PC-3 (cell line): ENCODE results near the gene GAL3ST3. TPM values are rescaled to one million over a fixed set of nuclear protein-coding genes. Genes with fewer than 3 reads are reported as not detected.

Experiments
- ATAC-seq: fragments of 200-7000 bp; cut with Tn5 transposase; 2 replicates; pipeline ENCODE4 v1.9.1; 2020; ENCODE audit warnings: mild to moderate bottlenecking, moderate library complexity
- BruUV-seq: library from RNA; stranded (reverse); fragments of 400-500 nt; replicated peaks from 2 replicates; lab custom pipeline; 2021; lab: Mats Ljungman, UMichigan
- CTCF ChIA-PET: fragments of 300-600 bp; sonication (Branson Sonifier 250); formaldehyde crosslinking; loops from one replicate; lab custom pipeline; 2022; ENCODE audit warnings: antibody characterized with exemption; lab: Charles Lee
- POLR2A ChIA-PET: fragments of 300-600 bp; sonication (Branson Sonifier 250); formaldehyde crosslinking; loops from one replicate; lab custom pipeline; 2022; ENCODE audit warnings: antibody characterized with exemption; ENCODE audit not compliant: unreplicated experiment; lab: Charles Lee
- DNase-seq: peaks from one replicate; pipeline ENCODE4 v3.0.0-alpha.2; 2015
- H2AFZ ChIP-seq: fragments of 300-600 bp; sonication (generic); 2 replicates; pipeline ENCODE4 v1.6.0; 2016; ENCODE audit warnings: antibody characterized with exemption, low read length
- H3F3A ChIP-seq: fragments of 300-600 bp; sonication (generic); one replicate; pipeline ENCODE4 v1.6.0; 2017; ENCODE audit warnings: antibody characterized with exemption, low read length, control low read depth, mild to moderate bottlenecking; ENCODE audit not compliant: unreplicated experiment
- H3K27ac ChIP-seq: fragments of 300-600 bp; sonication (generic); 2 replicates; pipeline ENCODE4 v1.5.1; 2016; ENCODE audit warnings: mild to moderate bottlenecking, low read length
- H3K27me3 ChIP-seq: fragments of 300-600 bp; sonication (generic); 2 replicates; pipeline ENCODE4 v1.6.1; 2016; ENCODE audit warnings: low read length, mixed read lengths
- H3K36me3 ChIP-seq: fragments of 300-600 bp; sonication (generic); 2 replicates; pipeline ENCODE4 v1.6.1; 2016; ENCODE audit warnings: low read depth, mixed run types, low read length, mixed read lengths
- H3K4me1 ChIP-seq: fragments of 300-600 bp; sonication (generic); 2 replicates; pipeline ENCODE4 v1.5.1; 2016; ENCODE audit warnings: low read length; ENCODE audit not compliant: insufficient read depth
- H3K4me2 ChIP-seq: fragments of 300-600 bp; sonication (generic); 2 replicates; pipeline ENCODE4 v1.6.0; 2016; ENCODE audit warnings: low read length
- H3K4me3 ChIP-seq: fragments of 300-600 bp; sonication (generic); 2 replicates; pipeline ENCODE4 v1.5.1; 2016; ENCODE audit warnings: mild to moderate bottlenecking, low read length, mixed read lengths
- H3K79me2 ChIP-seq: fragments of 300-600 bp; sonication (generic); 2 replicates; pipeline ENCODE4 v1.6.1; 2017; ENCODE audit warnings: low read length, mixed read lengths
- H3K9ac ChIP-seq: fragments of 300-600 bp; sonication (generic); 2 replicates; pipeline ENCODE4 v1.6.0; 2016; ENCODE audit warnings: mild to moderate bottlenecking, low read length
- H3K9me2 ChIP-seq: fragments of 300-600 bp; sonication (generic); replicated peaks from 2 replicates; pipeline ENCODE4 v1.6.1; 2016; ENCODE audit warnings: mixed run types, low read length, mixed read lengths
- H3K9me3 ChIP-seq: fragments of 300-600 bp; sonication (generic); 2 replicates; pipeline ENCODE4 v1.6.1; 2016; ENCODE audit warnings: low read length, mixed read lengths
- H4K20me1 ChIP-seq: fragments of 300-600 bp; sonication (generic); 2 replicates; pipeline ENCODE4 v1.6.1; 2016; ENCODE audit warnings: low read length, mixed read lengths
- EZH2 ChIP-seq: fragments of 300-600 bp; sonication (generic); IDR thresholded peaks from one replicate; pipeline ENCODE4 v1.6.1; 2017; ENCODE audit warnings: antibody characterized with exemption, mild to moderate bottlenecking, low read length; ENCODE audit not compliant: unreplicated experiment
- EZH2phosphoT487 ChIP-seq: fragments of 300-600 bp; sonication (generic); IDR thresholded peaks from 2 replicates; pipeline ENCODE4 v1.6.1; 2018; ENCODE audit warnings: mild to moderate bottlenecking, antibody characterized with exemption, low read length, borderline replicate concordance
- intact Hi-C: fragments of 100-400 bp; cut with micrococcal nuclease; formaldehyde crosslinking; loops from 2 replicates; pipeline ENCODE4 v1.9.0; 2023
- total RNA-seq: library from RNA; depleted of rRNA; stranded (reverse); fragments of >200 nt; gene quantifications from 2 replicates; pipeline ENCODE4 v1.2.3, GENCODE V29; 2014
- TF ChIP-seq, protein P1 (sequence below): fragments of 300-600 bp; sonication (generic); conservative IDR thresholded peaks from 2 replicates; pipeline ENCODE4 v1.5.1; 2017; ENCODE audit warnings: antibody characterized with exemption, low read depth, mild to moderate bottlenecking, low read length

GAL3ST3 gene
- total RNA-seq, 1 experiment from 2014 or later, result not detected

DNA sequence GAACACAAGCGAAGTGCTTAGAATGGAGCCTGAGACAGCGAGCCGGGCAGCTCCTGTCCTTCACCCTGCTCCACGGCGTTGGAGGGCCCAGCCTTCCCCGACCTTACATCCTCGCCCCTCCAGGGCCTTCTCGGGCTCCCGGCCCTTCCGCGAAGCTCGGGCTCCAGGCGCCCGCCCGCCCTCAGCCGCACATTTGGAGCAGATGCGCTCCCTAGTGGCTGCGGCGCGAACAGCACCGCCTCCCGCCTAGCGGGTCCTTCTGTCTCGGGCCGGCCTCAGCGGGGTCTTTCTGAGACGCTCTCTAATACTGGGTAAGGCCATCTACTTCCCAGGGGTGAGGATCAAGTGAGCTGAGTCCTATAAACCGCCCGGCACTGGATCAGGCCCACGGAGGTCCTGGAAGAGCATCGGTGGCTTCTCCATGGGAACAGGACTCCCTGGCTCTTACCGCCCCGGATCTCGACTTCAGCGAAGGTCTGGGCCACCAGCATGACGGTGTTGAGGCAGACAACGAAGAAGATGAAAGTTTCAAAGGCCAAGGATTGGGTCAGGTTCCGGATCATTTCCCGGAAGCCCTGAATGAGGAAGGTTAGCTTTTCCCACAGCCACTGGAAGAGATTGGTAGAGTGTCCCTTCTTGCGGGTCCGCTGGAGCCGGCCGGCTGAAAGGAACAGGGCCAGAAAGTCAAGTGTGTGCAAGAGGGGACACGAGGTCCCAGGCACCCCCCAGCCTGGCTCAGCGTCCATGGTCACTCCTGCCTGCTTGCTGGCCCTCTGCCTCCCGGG, 26.4 kb downstream of the GAL3ST3 start:
- POLR2A ChIA-PET, result interaction anchor here (0.6 kb wide), 1 partner anchor 20 kb away, joined by 3 read pairs; no protein-coding TSS in a partner anchor
- Histone ChIP-seq H3K9me3 (no peaks in the 10 kb centered on the region), H3K36me3 (no peaks in the 10 kb centered on the region), H3K4me1 (peaks cover 24% of the 10 kb centered on the region), H3K4me2 (peak overlapping the region; percentile 82), H3K27me3 (no peaks in the 10 kb centered on the region), H4K20me1 (no peaks in the 10 kb centered on the region), H3K27ac (no peak overlapping the region), H3K9me2 (no peaks in the 10 kb centered on the region), H3K9ac (no peak overlapping the region; the same call in 1 of the 2 replicates), H2AFZ (peak overlapping the region; percentile 72), H3K4me3 (peak overlapping the region; percentile 51), H3K79me2 (no peaks in the 10 kb centered on the region), H3F3A (no peaks in the 10 kb centered on the region)
- intact Hi-C loops, result no loop called here
- TSS peak; percentile 30 for BruUV-seq
- DNase-seq (peak; percentile 84), ATAC-seq (peak; percentile 75)
- CTCF ChIA-PET, result interaction anchor here (0.5 to 0.7 kb wide), 4 partner anchors 23 to 747 kb away, joined by 3 to 16 read pairs (median 4); partner anchors contain the start of gene EHBP1L1
- TF ChIP-seq, protein P1, sequence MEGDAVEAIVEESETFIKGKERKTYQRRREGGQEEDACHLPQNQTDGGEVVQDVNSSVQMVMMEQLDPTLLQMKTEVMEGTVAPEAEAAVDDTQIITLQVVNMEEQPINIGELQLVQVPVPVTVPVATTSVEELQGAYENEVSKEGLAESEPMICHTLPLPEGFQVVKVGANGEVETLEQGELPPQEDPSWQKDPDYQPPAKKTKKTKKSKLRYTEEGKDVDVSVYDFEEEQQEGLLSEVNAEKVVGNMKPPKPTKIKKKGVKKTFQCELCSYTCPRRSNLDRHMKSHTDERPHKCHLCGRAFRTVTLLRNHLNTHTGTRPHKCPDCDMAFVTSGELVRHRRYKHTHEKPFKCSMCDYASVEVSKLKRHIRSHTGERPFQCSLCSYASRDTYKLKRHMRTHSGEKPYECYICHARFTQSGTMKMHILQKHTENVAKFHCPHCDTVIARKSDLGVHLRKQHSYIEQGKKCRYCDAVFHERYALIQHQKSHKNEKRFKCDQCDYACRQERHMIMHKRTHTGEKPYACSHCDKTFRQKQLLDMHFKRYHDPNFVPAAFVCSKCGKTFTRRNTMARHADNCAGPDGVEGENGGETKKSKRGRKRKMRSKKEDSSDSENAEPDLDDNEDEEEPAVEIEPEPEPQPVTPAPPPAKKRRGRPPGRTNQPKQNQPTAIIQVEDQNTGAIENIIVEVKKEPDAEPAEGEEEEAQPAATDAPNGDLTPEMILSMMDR, result peak; percentile 98
- no peak for TF ChIP-seq EZH2

DNA sequence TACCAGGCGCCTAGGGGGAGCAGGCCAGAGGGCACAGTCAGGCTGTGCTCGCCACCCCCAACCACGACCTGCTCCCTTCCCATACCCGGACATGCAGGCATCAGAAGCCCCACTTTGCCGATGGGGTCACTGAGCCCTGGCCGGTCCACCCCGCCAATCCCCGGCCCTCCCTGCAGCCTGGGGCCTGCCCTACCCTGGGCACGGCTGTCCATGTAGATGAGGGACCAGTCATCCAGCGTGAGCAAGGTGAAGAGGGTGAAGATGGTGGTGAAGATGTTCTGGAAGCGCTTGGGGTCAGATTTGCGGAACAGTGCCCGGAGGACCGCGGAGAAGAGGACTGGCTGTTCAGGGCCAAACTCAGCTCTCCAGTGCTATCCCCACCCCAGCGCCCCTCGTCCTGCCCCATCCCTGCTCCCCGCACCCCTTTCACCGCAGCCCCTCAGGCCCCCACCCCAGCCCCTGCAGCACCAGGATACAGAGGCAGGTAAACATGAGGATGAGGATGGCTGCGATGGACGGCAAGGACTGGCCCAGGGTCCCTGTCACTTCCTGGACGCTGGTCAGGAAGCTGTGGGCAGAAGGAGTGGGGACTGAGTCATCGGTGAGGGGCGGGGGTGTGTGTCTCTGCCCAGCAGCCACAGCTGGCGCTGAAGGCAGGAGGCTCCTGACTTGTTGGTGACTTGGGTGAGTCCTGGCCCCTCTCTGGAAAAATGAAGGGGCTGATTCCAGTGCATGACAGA, 28.2 kb downstream of the GAL3ST3 start:
- H3K4me2 ChIP-seq, result peak overlapping the region; percentile 65
- peak; percentile 93 for ATAC-seq
- POLR2A ChIA-PET, result interaction anchor here (0.7 kb wide), 1 partner anchor 103 kb away, joined by 3 read pairs; no protein-coding TSS in a partner anchor

More for the DNA sequence above, 28.2 kb downstream of the GAL3ST3 start:
- Histone ChIP-seq H3K9ac (no peak overlapping the region), H3K9me3 (no peaks in the 10 kb centered on the region), H2AFZ (no peak overlapping the region), H3K36me3 (no peaks in the 10 kb centered on the region), H3K4me3 (no peak overlapping the region; the same call in 1 of the 2 replicates), H3K9me2 (no peaks in the 10 kb centered on the region), H4K20me1 (no peaks in the 10 kb centered on the region), H3F3A (no peaks in the 10 kb centered on the region), H3K27me3 (no peaks in the 10 kb centered on the region), H3K79me2 (no peaks in the 10 kb centered on the region), H3K27ac (no peak overlapping the region), H3K4me1 (peaks cover 29% of the 10 kb centered on the region)
- intact Hi-C loops, result no loop called here
- TF ChIP-seq EZH2 (no peak), EZH2phosphoT487 (no peak)
- TF ChIP-seq, protein P1, result no peak
- peak; percentile 93 for DNase-seq
- BruUV-seq, result no TSS peak
- CTCF ChIA-PET, result interaction anchor here (0.5 to 0.9 kb wide), 3 partner anchors 24 to 627 kb away, joined by 3 to 8 read pairs (median 4); no protein-coding TSS in a partner anchor
